GM18861 (cell line): Measurements from ENCODE around the gene WDR86.

Experiments used
- ATAC-seq: cut with Tn5 transposase; IDR thresholded peaks from one replicate; pipeline ENCODE4 v1.9.1; 2021; ENCODE audit not compliant: unreplicated experiment

WDR86 gene

DNA sequence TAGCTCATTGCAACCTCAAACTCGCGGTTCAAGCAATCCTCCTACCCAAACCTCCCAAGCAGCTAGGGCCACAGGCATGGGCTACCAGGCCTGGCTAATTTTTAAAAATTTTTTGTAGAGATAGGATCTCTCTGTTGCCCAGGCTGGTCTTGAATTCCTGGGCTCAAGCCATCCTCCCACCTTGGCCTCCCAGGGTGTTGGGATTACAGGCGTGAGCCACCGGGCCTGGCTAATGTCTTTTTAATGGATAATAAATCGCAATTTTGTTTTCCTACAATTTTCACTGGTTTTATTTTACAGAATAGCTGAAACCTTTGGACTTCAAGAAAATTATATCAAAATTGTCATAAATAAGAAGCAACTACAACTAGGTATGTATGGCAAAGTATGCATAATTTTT lies 57.3 kb downstream of the WDR86 start:
- ATAC-seq, result no peak

DNA sequence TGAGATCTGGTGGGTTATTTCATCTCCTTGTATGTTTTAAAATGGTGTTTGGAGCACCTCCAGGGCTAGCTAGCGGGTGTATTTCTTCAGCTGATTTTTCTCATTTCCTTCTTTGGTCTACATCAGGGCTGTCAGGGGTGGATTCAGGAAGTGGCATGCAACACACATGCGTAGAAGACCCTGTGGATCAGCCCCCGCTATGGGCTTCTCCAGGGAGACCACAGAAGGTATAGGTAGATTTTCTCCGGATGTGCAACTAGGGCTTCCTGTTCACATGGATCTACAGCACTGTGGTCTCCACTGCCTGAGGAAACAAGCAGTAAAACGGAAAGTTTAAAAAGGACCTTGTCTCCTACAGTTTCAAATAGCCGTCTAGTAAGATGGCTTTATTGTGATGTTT lies 57.9 kb downstream of the WDR86 start:
- no peak for ATAC-seq

DNA sequence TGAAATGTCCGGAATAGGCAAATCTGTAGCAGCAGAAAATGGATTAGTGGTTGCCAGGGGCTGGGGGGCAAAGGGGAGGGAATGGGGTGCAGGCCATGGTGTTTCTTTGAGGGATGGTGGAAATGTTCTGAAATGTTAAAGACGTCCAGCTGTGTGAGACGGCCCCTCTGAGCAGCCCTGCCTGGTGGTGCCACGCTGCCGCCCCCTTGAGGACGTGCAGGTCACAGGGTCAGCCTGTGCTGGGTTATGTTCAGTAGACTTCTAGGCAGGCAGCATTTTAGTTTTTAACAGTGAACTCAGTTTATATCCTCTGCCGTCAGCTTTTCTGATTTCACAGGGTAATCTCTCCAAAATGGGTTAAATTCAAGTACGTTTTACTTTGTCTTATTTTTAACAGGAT lies 58.8 kb downstream of the WDR86 start:
- ATAC-seq, result no peak

DNA sequence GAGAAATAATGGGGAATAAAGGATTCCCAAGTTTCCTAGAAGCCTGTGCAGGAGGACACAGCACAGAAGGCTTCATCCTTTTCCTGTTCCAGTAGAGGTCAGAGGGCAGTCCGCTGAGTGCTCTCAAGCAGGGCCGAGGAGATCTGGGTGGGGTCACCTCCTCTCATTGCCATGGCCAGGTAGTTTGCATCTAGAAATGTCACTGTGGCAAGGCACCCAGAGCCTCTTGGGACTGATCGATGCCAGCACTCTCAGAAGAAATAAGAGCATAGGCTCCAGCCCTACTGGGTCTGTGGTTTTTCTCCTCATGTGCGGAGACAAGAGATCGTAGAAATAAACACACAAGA lies 60.4 kb downstream of the WDR86 start:
- ATAC-seq, result peak; percentile 25

DNA sequence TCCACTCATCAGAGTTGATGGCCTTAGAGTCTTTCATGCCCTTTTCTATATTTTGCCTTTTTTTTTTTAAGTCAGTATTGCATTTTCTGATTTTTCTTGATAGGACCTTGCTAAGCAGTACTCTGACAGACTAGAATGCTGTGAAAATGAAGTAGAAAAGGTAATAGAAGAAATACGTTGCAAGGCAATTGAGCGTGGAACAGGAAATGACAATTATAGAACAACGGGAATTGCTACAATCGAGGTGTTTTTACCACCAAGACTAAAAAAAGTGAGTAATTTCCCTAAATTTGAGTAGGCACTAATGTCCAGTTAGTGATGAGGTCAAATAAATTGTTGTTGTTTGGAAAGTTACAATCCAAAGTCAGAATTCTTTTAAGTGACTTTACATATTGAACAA lies 60.9 kb downstream of the WDR86 start:
- ATAC-seq, result no peak

DNA sequence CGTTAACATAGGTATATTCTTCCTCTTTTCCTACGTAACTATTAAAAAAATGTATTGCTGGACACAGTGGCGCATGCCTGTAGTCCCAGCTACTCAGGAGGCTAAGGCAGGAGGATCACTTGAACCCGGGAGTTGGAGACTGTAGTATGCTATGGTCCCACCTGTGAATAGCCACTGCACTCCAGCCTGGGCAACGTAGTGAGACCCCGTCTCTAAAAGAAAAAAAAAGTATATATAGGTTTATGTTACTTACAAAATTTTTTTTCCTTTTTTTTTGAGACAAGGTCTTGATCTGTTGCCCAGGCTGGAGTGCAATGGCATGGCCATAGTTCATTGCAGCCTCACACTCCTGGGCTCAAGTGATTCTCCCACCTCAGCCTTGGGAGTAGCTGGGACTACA lies 62.6 kb downstream of the WDR86 start:
- ATAC-seq, result no peak

DNA sequence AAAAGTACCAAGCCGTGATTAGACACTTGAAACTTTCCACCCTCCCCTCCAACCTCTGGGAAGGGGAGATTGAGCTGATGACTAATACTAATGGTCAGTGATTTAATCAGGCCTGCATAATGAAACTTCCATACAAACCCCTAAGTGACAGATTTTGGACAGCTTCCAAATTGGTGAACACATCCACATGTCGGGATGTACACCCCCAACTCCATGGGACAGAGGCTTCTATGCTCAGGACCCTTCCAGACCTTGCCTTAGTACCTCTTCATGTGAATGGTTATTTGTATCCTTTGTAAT lies 63.4 kb downstream of the WDR86 start:
- ATAC-seq, result no peak

DNA sequence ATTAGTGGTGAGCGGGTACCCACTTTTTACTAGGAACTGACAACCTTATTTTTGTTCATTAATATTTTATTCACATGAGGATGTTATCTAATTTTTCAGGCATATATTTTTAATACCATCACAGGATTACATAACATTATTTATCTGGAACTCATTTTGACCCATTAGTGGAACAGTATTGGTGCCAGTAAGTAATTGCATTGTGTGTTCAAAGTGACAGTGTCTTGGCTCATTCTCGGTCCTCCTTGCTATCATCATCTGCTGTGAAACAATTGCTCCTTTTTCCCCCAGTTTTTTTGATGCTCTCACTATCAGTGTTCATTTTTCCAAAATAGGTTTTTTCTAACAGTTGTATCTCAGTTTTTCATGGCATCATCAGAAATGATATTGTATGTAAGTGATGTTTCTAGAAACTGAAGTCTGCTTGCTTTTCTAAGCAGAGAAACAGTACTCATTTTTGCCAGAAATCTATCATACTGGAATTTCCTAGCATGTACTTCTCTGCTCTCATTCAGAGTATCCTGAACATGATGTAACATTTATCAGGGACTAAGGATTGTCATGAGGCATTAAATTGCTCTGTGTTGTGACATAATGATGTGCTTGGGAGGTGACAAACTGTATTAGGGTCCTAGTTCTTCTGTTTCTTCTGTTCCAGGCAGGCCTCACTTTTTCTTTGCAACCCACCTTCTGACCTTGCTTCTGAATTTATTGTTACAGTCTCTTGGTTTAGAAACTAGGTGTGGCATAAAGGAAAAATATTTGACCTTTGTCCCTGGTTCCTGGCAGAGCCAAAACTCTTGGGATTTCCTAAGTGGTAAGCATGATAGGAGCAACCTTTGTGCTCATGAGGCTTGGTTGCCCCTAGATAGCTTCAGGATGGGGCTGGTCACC lies 64.0 kb downstream of the WDR86 start:
- no peak for ATAC-seq

DNA sequence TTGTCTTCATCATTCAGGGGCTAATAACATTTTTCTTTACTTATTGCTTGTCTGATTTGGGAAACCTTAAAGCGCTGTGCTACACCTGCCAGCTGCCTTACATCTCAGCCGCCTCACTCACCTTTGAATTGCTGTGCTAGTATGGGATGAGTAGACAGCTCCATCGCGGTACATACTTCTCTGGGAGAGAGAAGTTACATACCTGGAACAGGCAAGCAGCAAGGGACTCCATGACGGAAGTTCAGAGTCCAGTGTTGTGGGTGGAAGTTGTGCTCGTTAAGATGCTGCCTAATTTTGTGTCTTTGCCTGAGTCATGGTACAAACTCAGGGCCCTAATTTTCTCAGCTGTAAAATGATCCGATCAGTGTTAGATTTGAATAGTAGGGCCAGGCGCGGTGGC lies 66.3 kb downstream of the WDR86 start:
- ATAC-seq, result no peak

DNA sequence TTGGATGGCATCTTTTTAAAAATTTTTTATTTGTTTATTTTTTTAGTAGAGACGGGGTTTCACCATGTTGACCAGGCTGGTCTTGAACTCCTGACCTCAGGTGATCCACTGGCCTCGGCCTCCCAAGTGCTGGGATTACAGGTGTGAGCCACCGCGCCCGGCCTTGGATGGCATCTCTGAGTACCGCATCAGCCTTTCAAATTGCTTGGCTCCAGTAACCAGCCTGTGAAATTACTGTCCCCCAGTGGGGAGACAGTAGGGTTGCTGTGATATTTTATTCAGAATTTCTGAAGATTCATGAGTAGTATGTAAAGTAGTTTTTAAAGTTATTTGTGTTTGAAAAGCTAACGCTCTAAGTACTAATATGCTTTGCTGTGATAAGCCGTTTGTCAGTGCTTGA lies 67.0 kb downstream of the WDR86 start:
- ATAC-seq, result no peak

DNA sequence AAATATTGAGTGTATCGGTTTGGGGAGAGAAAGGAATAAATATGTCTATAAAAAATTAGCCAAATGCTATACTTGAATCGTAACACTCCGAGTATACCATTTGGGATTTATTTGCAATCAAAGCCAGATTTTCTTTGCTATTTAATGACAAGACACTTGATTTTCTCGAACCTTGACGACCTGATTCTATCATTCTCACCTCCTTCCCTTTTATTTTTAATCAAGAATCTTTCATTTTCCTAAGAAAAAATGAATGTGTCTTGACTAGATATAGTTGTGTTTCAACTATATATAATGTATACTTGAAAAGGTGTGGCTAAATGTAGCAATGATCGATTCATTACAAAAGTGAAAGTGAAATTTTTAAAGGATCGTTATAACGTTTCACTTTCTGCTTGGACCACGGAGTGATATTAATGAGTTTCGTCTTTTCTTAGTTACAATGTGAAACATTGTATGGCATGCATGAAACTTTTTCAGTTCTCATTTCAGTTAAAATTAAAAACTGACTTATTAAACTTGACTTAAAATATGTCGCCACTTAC lies 67.7 kb downstream of the WDR86 start:
- ATAC-seq, result peak; percentile 68

DNA sequence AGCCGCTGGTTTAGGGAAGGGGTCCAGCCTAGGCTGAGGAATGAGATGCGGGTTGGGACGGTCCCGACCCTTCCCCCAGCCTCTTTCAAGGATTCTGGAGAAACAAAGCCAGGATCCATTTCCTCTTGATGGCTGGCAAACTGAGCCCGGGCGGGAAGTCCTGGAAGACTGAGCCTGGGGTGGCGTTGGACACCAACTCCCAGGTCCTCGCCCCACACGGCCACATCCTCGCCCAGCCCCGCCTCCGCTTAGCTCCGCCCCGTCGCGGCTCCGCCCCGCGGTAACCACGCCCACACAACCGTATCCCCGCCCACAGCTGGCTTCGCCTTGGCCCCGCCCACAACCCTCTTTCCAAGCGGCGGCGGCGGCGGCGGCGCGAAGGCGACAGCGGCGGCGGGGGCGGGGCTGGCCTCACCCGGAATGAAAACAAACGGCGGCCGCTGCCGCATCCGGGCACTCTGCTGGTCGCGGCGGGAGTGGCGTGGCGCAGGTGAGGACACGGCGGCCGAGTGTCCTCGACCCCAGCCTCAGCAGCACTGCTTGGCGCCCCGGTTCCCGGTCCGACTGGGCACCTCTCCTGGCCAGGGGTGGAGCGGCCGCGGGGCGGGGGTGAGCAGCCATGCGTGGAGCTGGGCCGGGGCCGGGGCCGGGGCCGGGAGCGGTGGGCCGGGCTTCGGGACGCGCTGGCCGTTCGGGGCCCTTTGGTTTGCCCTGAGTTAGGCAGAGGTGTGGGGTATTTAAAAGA lies 68.3 kb downstream of the WDR86 start, which contains the start of gene NUB1:
Gene NUB1, plus strand, starts transcription at position 456 of the 745 bp plus-strand sequence. CDS start 3,538 bp downstream, outside the sequence.
- ATAC-seq, result peak; percentile 25

DNA sequence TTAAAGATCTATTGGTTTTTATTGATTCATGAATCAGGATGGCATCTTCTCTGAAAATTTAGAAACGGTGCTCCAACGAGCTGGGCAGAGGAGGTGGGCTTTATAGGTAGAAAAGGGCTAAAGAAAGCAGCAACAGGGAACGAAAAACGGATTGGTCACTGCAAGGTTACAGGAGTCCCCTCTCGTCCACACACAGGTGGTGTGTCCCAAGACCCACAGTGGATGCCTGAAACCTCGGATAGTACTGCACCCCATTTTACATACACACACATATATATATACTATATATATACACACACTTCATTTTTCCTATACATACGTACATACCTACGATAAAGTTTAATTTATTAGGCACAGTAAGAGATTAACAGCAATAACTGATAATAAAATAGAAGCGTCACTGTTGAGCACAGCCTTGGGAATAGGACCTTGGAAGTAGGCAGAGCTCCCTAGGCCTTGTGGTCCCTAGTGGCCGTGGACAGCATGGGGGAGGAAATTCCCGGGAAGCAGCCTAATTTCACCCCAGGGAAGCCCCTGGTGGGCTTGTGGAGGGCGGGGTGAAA lies 69.0 kb downstream of the WDR86 start:
- no peak for ATAC-seq

DNA sequence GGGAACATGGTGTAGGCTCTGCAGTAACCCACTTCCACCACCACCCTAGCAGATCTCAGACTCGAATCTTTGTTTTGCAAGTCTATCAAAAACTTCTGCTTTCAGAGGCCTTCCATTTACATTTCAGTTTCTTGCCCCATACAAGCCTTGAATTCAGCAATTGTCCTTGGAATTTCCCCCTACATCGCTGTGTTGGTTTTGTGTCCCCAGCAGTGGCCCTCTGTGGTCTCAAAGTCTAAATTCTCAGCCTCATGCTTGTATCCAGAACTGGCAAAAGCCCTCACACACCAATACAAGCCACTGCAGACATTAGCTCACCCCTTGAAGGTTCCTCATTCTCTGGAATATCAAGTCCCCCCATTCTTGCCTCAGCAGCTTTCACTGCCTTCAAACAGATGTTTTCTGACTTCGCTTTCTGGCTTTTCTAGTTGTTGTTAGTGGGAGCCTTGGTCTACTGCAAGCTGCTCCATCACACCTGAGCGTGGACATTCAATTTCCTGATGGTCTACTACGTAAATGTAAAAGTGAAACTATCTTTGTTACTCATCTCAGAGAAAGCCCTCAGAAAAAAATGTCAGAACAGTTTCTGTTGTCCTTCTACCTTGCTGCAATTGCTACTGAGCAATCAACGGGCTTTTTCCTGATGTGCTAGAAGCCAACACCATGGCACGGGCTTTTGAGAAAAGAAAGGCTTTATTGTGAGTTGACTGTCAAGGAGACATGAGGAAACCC lies 70.0 kb downstream of the WDR86 start:
- peak; percentile 63 for ATAC-seq

DNA sequence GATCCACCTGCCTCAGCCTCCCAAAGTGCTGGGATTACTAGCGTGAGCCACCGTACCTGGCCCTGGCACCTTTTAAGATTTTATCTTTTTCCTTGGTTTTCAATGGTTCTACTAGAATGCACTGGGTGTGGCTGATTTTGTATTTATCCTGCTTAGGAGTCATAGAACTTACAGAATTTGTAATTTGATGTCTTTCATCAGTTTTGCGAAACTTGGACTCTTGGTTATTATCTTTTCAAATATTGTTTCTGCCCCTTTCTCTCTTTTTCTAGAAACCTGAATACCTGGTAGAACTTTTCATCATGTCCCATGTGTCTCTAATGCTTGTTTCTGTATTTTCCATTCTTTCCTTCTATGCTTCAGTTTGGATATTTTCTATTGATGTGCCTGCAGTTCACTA lies 71.0 kb downstream of the WDR86 start:
- ATAC-seq, result no peak

DNA sequence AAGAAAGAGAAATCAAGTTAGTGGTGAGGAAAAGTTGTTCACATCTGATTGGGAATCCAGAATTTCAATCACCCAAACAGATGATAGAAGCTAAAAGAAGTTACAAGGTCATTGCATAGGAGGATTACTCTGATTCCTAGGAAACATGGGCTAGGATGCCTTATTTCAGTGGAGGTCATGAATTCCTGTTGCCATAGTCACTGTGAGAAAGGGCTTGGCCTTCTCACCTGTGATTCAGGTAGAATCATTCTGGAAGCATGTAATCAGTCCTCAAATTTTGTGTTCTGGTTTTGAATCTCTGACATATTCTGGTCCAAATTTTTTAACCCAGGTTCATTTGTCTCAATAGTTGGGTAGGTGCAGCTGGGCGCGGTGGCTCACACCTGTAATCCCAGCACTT lies 72.5 kb downstream of the WDR86 start:
- ATAC-seq, result no peak

DNA sequence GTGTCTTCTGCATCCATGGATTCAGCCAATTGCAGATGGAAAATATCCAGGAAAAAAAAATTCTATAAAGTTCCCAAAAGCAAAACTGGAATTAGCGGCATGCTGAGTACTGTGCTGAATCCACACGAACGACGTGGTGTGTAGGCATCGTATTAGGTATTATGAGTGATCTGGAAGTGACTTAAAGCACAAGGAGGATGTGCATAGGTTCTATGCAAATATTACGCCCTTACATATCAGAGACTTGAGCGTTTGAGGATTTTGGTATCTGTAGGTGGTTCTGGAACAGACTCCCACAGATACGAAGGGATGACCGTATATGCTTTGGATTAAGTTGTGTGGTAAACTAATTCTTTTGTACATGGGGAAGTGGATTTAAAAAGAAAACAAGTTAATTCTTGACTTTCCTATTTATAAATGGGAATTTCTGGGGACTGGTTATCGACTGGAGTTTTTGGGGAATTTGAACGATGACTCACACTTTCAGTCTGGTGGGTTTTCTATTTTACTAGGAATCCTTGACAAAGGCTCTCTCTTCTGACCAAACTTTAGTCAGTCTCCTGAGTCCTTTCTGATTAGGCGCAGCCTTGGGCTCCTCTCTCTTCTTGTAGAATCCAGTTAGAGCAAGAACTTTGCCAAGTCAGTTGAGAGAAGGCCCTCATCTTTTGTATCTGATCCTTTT lies 73.7 kb downstream of the WDR86 start:
- ATAC-seq, result no peak

DNA sequence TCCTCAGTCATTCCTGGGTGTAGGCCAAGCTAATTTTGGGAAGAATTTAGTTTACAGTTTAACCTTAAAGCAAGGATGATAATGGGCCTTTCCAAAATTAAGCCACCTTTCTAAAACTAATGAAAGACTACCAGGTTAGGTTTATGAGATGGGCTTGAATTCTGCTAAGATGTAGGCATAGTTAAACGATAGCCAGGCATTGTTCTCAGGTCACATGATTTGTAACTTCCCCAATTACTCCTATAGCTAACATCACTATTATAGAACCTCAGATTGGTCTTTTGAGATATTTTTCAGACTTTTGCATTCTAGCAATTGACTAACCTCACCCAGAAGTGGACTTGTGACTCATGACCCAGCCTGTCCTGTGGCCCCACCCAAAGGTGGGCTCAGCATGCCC lies 75.2 kb downstream of the WDR86 start:
- no peak for ATAC-seq
